PFSK-1 (cell line): Measurements from ENCODE around the gene CYTH1.

Experiments
- FOXP2 ChIP-seq: optimal IDR thresholded peaks from 2 replicates; pipeline ENCODE3; 2011; ENCODE audit warnings: borderline replicate concordance, control low read depth, inconsistent platforms; ENCODE audit not compliant: insufficient read depth; ENCODE audit errors: extremely low read length, extremely low read depth
- POLR2AphosphoS5 ChIP-seq: IDR thresholded peaks from 2 replicates; pipeline ENCODE4 v1.6.1; 2012; ENCODE audit warnings: low read depth, mild to moderate bottlenecking, control low read depth, low read length, moderate library complexity
- REST ChIP-seq, 2 experiments: IDR thresholded peaks; 2 replicates each; pipeline versions ENCODE4 v1.6.1 to v1.8.0; 2011 to 2012; ENCODE audit warnings: low read depth in 2 of 2, low read length in 2 of 2, control low read depth in 1 of 2, inconsistent platforms in 1 of 2, mild to moderate bottlenecking in 1 of 2, moderate library complexity in 1 of 2; ENCODE audit not compliant: insufficient read depth in 1 of 2
- SIN3A ChIP-seq: IDR thresholded peaks from 2 replicates; pipeline ENCODE4 v1.6.1; 2012; ENCODE audit warnings: mild to moderate bottlenecking, low read length, moderate library complexity, borderline replicate concordance; ENCODE audit not compliant: insufficient read depth
- TAF1 ChIP-seq: IDR thresholded peaks from 2 replicates; pipeline ENCODE4 v1.6.1; 2012; ENCODE audit warnings: low read length, control low read depth, borderline replicate concordance; ENCODE audit not compliant: insufficient read depth

The CYTH1 gene

DNA sequence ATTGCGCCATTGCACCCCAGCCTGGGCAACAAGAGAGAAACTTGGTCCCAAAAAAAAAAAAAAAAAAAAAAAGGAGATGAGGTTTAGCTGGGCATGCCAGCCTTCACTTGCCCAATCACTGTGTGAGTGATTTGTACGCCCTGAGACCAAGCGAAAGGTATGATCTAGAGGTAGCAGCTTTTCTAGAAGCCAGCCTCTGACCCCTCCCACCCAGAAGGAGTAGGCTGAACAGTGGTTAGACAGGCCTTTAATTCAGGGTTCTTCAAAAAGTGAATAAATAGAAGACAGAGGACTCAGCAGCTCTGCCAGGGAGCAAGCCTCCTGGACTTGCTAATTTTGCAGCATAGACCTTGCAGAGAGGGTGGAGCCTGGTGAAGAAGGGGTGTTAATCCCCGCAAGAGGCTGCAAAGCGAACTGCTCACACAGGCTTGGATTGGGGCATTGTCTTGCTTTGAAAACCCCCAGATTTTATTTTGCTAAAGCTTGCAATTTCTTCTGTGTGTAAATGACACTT, 7.1 kb upstream of the CYTH1 start:
- TF ChIP-seq REST (IDR thresholded peaks at IDR 0.05; ENCODE audit: insufficient read depth in 1 of 2, low read depth in 2 of 2, low read length in 2 of 2) (no peak), SIN3A (no peak)

- TF ChIP-seq SIN3A = no peak
- TF ChIP-seq FOXP2 = no peak
- no peak for TF ChIP-seq POLR2AphosphoS5
- TF ChIP-seq TAF1 = no peak
- no peak for TF ChIP-seq REST (IDR thresholded peaks at IDR 0.05; ENCODE audit: insufficient read depth in 1 of 2, low read depth in 2 of 2, low read length in 2 of 2)
Observed at GRCh38 chr17:78788451-78788850, 6.4 kb upstream of the CYTH1 start.

DNA sequence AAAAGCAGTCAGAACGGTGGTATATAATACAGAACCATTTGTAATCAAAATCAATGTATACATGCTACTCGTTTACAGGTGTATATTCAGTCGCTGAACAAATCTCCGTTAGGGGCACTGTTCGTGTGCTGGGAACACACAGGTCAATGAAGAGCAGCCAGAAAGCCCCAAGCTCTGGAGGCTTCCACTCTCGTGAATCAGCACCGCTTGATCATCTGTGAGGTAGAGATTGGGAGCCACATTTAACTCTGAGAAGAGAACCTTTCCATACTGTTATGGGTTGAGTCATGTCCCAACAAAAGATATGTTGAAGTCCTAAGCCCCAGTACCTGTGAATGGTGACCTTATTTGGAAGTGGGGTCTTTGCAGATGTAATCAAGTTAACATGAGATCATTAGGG, 5.4 kb upstream of the CYTH1 start:
- TF ChIP-seq TAF1 (no peak), SIN3A (no peak), POLR2AphosphoS5 (no peak), REST (IDR thresholded peaks at IDR 0.05; ENCODE audit: insufficient read depth in 1 of 2, low read depth in 2 of 2, low read length in 2 of 2) (no peak), FOXP2 (no peak)

DNA sequence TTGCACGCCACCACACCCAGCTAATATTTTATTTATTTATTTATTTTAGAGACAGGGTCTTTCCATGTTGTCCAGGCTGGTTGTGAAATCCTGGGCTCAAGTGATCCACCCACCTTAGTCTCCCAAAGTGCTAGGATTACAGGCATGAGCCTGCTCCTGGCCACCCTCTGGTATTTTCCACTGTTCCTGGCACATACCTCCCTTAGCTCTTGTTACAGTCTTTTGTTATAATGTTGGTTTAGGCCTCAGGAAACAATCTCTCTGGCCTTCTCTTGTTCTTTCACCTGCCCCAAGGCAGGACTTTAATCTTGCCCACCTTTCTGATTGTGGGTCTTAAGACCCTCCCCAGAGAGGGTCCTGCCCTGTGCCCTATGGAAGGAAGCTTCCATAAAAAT, 3.6 kb upstream of the CYTH1 start:
- TF ChIP-seq SIN3A = no peak
- TF ChIP-seq TAF1 = no peak
- TF ChIP-seq POLR2AphosphoS5 = no peak

DNA sequence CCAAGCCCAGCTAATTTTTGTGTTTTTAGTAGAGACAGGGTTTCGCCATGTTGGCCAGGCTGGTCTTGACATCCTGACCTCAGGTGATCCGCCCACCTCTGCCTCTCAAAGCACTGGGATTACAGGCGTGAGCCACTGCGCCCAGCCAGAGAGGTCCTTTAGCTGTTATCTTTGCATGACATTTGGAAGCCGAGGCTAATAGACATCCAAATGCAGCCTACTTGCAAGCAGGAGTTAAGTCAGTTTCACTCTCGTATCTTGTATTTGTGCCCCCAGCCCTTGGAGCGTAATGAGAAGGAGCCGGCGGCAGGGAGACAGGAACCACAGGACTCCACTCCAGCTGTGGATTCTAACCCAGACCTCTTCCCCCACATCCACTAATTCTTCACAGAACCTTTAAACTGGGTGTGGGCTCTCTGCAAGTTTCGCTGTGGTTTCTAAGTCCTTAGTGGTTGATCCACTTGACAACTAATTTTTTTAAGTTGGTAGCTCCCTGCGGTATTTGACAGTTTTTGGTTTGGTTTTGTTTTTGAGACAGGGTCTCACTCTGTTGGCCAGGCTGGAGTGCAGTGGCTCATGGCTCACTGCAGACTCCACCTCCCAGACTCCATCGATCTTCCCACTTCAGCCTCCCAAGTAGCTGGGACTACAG, 3.1 kb upstream of the CYTH1 start:
- TF ChIP-seq FOXP2 = no peak
- no peak for TF ChIP-seq POLR2AphosphoS5
- TF ChIP-seq TAF1 = no peak
- no peak for TF ChIP-seq REST (IDR thresholded peaks at IDR 0.05; ENCODE audit: insufficient read depth in 1 of 2, low read depth in 2 of 2, low read length in 2 of 2)
- TF ChIP-seq SIN3A = no peak
